H9 (cell line): ENCODE data around the gene MYBPC3. TPM values are rescaled to one million over a fixed set of nuclear protein-coding genes. Genes with fewer than 3 reads are reported as not detected.

ENCODE experiments used
- DNase-seq: peaks from one replicate; pipeline ENCODE4 v3.0.0-alpha.2; 2017
- H2AFZ ChIP-seq: one replicate; pipeline ENCODE4 v1.6.1; 2013; ENCODE audit warnings: mild to moderate bottlenecking, low read length, control low read depth, moderate library complexity
- H2AK5ac ChIP-seq: 2 replicates; pipeline ENCODE4 v1.6.1; 2013; ENCODE audit warnings: low read length, control low read depth, mixed read lengths; ENCODE audit not compliant: insufficient read length
- H2BK120ac ChIP-seq: one replicate; pipeline ENCODE4 v1.6.1; 2013; ENCODE audit warnings: low read depth, mild to moderate bottlenecking, low read length, control low read depth, inconsistent platforms; ENCODE audit not compliant: poor library complexity, severe bottlenecking
- H2BK12ac ChIP-seq: 2 replicates; pipeline ENCODE4 v1.6.1; 2013; ENCODE audit warnings: low read length, control low read depth, mixed read lengths, low read depth; ENCODE audit not compliant: insufficient read length
- H2BK15ac ChIP-seq: 2 replicates; pipeline ENCODE4 v1.6.1; 2013; ENCODE audit warnings: low read depth, low read length, control low read depth
- H2BK20ac ChIP-seq: one replicate; pipeline ENCODE4 v1.6.1; 2013; ENCODE audit warnings: low read depth, mild to moderate bottlenecking, low read length, control low read depth, inconsistent platforms; ENCODE audit not compliant: poor library complexity, severe bottlenecking
- H2BK5ac ChIP-seq: 2 replicates; pipeline ENCODE4 v1.6.1; 2013; ENCODE audit warnings: low read length, control low read depth, mixed read lengths; ENCODE audit not compliant: insufficient read length
- H3K14ac ChIP-seq: 2 replicates; pipeline ENCODE4 v1.6.1; 2013; ENCODE audit warnings: low read length, control low read depth; ENCODE audit not compliant: insufficient read depth
- H3K18ac ChIP-seq: 2 replicates; pipeline ENCODE4 v1.6.1; 2013; ENCODE audit warnings: low read depth, mild to moderate bottlenecking, mixed read lengths, low read length, control low read depth; ENCODE audit not compliant: insufficient read length
- H3K23ac ChIP-seq: 2 replicates; pipeline ENCODE4 v1.6.1; 2013; ENCODE audit warnings: low read length, control low read depth, mixed read lengths, low read depth; ENCODE audit not compliant: insufficient read length
- H3K23me2 ChIP-seq: 2 replicates; pipeline ENCODE4 v1.6.1; 2013; ENCODE audit warnings: low read depth, mild to moderate bottlenecking, mixed read lengths, low read length, control low read depth; ENCODE audit not compliant: insufficient read length, poor library complexity, severe bottlenecking
- H3K27ac ChIP-seq: 2 replicates; pipeline ENCODE4 v1.5.1; 2013; ENCODE audit warnings: low read length, control low read depth, mixed read lengths, low read depth; ENCODE audit not compliant: insufficient read length
- H3K27me3 ChIP-seq: 2 replicates; pipeline ENCODE4 v1.6.1; 2013; ENCODE audit warnings: low read length, control low read depth, inconsistent platforms; ENCODE audit not compliant: insufficient read depth
- H3K4ac ChIP-seq: 2 replicates; pipeline ENCODE4 v1.6.1; 2013; ENCODE audit warnings: low read depth, mild to moderate bottlenecking, control low read depth, inconsistent platforms, low read length, moderate library complexity
- H3K4me1 ChIP-seq: 2 replicates; pipeline ENCODE4 v1.6.1; 2013; ENCODE audit warnings: low read length, control low read depth, inconsistent platforms; ENCODE audit not compliant: insufficient read depth
- H3K4me2 ChIP-seq: 2 replicates; pipeline ENCODE4 v1.6.1; 2013; ENCODE audit warnings: low read length, control low read depth, mixed read lengths; ENCODE audit not compliant: insufficient read length, insufficient read depth
- H3K56ac ChIP-seq: 2 replicates; pipeline ENCODE4 v1.6.1; 2013; ENCODE audit warnings: low read depth, mild to moderate bottlenecking, mixed read lengths, low read length, control low read depth; ENCODE audit not compliant: insufficient read length
- H3K79me1 ChIP-seq: 2 replicates; pipeline ENCODE4 v1.6.1; 2013; ENCODE audit warnings: low read depth, mild to moderate bottlenecking, moderate library complexity, low read length, control low read depth, inconsistent platforms; ENCODE audit not compliant: insufficient read depth, poor library complexity, severe bottlenecking
- H3K79me2 ChIP-seq: 2 replicates; pipeline ENCODE4 v1.6.1; 2013; ENCODE audit warnings: low read length, control low read depth, inconsistent platforms; ENCODE audit not compliant: insufficient read depth
- H3K9ac ChIP-seq: 2 replicates; pipeline ENCODE4 v1.6.1; 2013; ENCODE audit warnings: low read length, control low read depth, mixed read lengths; ENCODE audit not compliant: insufficient read length; ENCODE audit errors: extremely low read depth
- H3K9me3 ChIP-seq: one replicate; pipeline ENCODE4 v1.6.1; 2013; ENCODE audit warnings: low read depth, low read length, inconsistent platforms; ENCODE audit not compliant: control insufficient read depth
- H3T11ph ChIP-seq: one replicate; pipeline ENCODE4 v1.6.1; 2013; ENCODE audit warnings: mild to moderate bottlenecking, low read length, control low read depth, inconsistent platforms
- H4K20me1 ChIP-seq: one replicate; pipeline ENCODE4 v1.6.1; 2013; ENCODE audit not compliant: control insufficient read depth, insufficient read length, insufficient read depth
- H4K5ac ChIP-seq: 2 replicates; pipeline ENCODE4 v1.6.1; 2013; ENCODE audit warnings: low read depth, mild to moderate bottlenecking, mixed read lengths, low read length, control low read depth; ENCODE audit not compliant: insufficient read length
- H4K8ac ChIP-seq: replicated peaks from 2 replicates; pipeline ENCODE4 v1.6.1; 2013; ENCODE audit warnings: low read length, control low read depth, mixed read lengths, low read depth; ENCODE audit not compliant: insufficient read length
- H4K91ac ChIP-seq: 2 replicates; pipeline ENCODE4 v1.6.1; 2013; ENCODE audit warnings: low read depth, mild to moderate bottlenecking, moderate library complexity, mixed read lengths, low read length, control low read depth; ENCODE audit not compliant: insufficient read length
- H3K27ac Mint-ChIP-seq, 3 experiments: 2 replicates in 2 of 3; 3 replicates in 1 of 3; pipeline ENCODE4 v1.8.0; 2020 to 2021; ENCODE audit warnings: mixed read lengths in 3 of 3, mild to moderate bottlenecking in 1 of 3, moderate library complexity in 1 of 3
- H3K27me3 Mint-ChIP-seq: 2 replicates; pipeline ENCODE4 v1.8.0; 2021; ENCODE audit warnings: low read depth, mild to moderate bottlenecking, moderate library complexity, mixed read lengths
- H3K36me3 Mint-ChIP-seq, 3 experiments: 2 replicates in 2 of 3; 3 replicates in 1 of 3; pipeline ENCODE4 v1.8.0; 2020 to 2021; ENCODE audit warnings: low read depth in 3 of 3, mixed read lengths in 3 of 3; ENCODE audit not compliant: insufficient read depth in 1 of 3
- H3K4me1 Mint-ChIP-seq, 2 experiments: 2 replicates each; pipeline ENCODE4 v1.8.0; 2020; ENCODE audit warnings: mixed read lengths in 2 of 2
- H3K4me3 Mint-ChIP-seq, 2 experiments: 2 replicates in 1 of 2; 3 replicates in 1 of 2; pipeline ENCODE4 v1.8.0; 2020 to 2021; ENCODE audit warnings: mild to moderate bottlenecking in 2 of 2, mixed read lengths in 2 of 2, moderate library complexity in 1 of 2
- H3K9me3 Mint-ChIP-seq, 2 experiments: 2 replicates in 1 of 2; 3 replicates in 1 of 2; pipeline ENCODE4 v1.8.0; 2020; ENCODE audit warnings: mild to moderate bottlenecking in 2 of 2, mixed read lengths in 2 of 2, moderate library complexity in 1 of 2
- CTCF ChIP-seq: fragments of 200-600 bp; sonication (generic); conservative IDR thresholded peaks from 3 replicates; pipeline ENCODE4 v1.8.0; 2021; ENCODE audit warnings: antibody characterized with exemption, mild to moderate bottlenecking
- WGBS: extraction: QIAGEN DNeasy Blood & Tissue Kit; methylation state at CpG from one replicate; pipeline ENCODE4 v1.1.7; 2013; ENCODE audit warnings: missing lambda C conversion rate, low lambda C conversion rate, mixed read lengths; ENCODE audit not compliant: insufficient read length; ENCODE audit errors: extremely low coverage; 5-methylcytosine and 5-hydroxymethylcytosine counted together
- long read RNA-seq: library from polyadenylated mRNA; unstranded; transcript quantifications from one replicate; pipeline ENCODE4 v2.0.0, GENCODE V29; 2020
- total RNA-seq: library from RNA; stranded (reverse); gene quantifications from 2 replicates; pipeline ENCODE4 v1.2.1, GENCODE V29; 2021

The MYBPC3 gene
- not detected in 2 replicates for total RNA-seq
- long read RNA-seq = 0 reads

- H3K4me3 Mint-ChIP-seq = peak within 1 kb of the TSS in 1 of 2 experiments; percentile 61; a peak in 1 of 5 replicates
- no peak for TF ChIP-seq CTCF
- no peak within 1 kb of the TSS for H4K91ac ChIP-seq
Observed at GRCh38 chr11:47352556-47352955, at the start of gene MYBPC3. MYBPC3 (minus strand) TSS chr11:47352702; CDS start chr11:47352647, 55 bp downstream.

More at GRCh38 chr11:47352556-47352955, at the start of gene MYBPC3:
- H2BK12ac ChIP-seq = no peak within 1 kb of the TSS
- H4K20me1 ChIP-seq = peaks cover 2% of the 10 kb centered on the region
- H3K4ac ChIP-seq = no peak within 1 kb of the TSS
- Mint-ChIP-seq H3K27me3 (no peaks in the 10 kb centered on the region), H3K4me1 (peaks cover 11 to 15% of the 10 kb centered on the region in 2 experiments), H3K9me3 (no peaks in the 10 kb centered on the region), H3K27ac (peak within 1 kb of the TSS in 1 of 3 experiments; percentile 60; a peak in 1 of 7 replicates), H3K36me3 (no peaks in the 10 kb centered on the region)
- H3K27ac ChIP-seq = no peak within 1 kb of the TSS
- no peaks in the 10 kb centered on the region for H3K79me2 ChIP-seq
- no peak within 1 kb of the TSS for H3K56ac ChIP-seq
- H4K8ac ChIP-seq = no peak within 1 kb of the TSS
- H3T11ph ChIP-seq = no peak within 1 kb of the TSS
- no peak within 1 kb of the TSS for H2AK5ac ChIP-seq
- no peak within 1 kb of the TSS for H3K4me2 ChIP-seq
- no peak within 1 kb of the TSS for H3K9ac ChIP-seq
- no peak within 1 kb of the TSS for H2AFZ ChIP-seq
- H2BK120ac ChIP-seq = no peak within 1 kb of the TSS
- H4K5ac ChIP-seq = no peak within 1 kb of the TSS
- no peak within 1 kb of the TSS for H3K14ac ChIP-seq
- H3K9me3 ChIP-seq = no peaks in the 10 kb centered on the region
- no peak within 1 kb of the TSS for H3K23ac ChIP-seq
- no peak within 1 kb of the TSS for H2BK15ac ChIP-seq
- H3K27me3 ChIP-seq = no peaks in the 10 kb centered on the region
- H3K4me1 ChIP-seq = no peaks in the 10 kb centered on the region
- H3K18ac ChIP-seq = no peak within 1 kb of the TSS
- H3K23me2 ChIP-seq = no peaks in the 10 kb centered on the region
- H3K79me1 ChIP-seq = no peaks in the 10 kb centered on the region
- no peak within 1 kb of the TSS for H2BK5ac ChIP-seq
- no CpG with 5 or more reads among the region's 5 CpGs for WGBS
- DNase-seq = no peak
- no peak within 1 kb of the TSS for H2BK20ac ChIP-seq
